ENCODE measurements around the gene TEF. TPM values are rescaled to one million over a fixed set of nuclear protein-coding genes. Genes with fewer than 3 reads are reported as not detected.

The TEF gene
- total and polyA plus RNA-seq, 2 experiments from 2014 or later, result 4.0 to 21.1 TPM

- peaks cover 7% of the 10 kb centered on the region for H3K4me1 ChIP-seq (ENCODE audit: low read depth)
- peak overlapping the region; percentile 85 for H3K27ac ChIP-seq
- TF ChIP-seq CTCF (IDR thresholded peaks at IDR 0.05; ENCODE audit: low read depth, low read length), result no peak
- no peaks in the 10 kb centered on the region for H3K9me3 ChIP-seq (ENCODE audit: low read depth)
- peaks cover 21% of the 10 kb centered on the region for H3K36me3 ChIP-seq
- no peaks in the 10 kb centered on the region for H3K27me3 ChIP-seq
- no peak for DNase-seq (ENCODE audit: low read depth in 1 of 2, low spot score in 1 of 2)
- H3K4me3 ChIP-seq, result no peak overlapping the region
These were observed 22.4 kb upstream of the TEF start for GRCh38 chr22:41359376-41359775.

GRCh38 chr22:41360126-41360525 is 21.6 kb upstream of the TEF start:
- H3K36me3 ChIP-seq, result peaks cover 21% of the 10 kb centered on the region
- no peak for TF ChIP-seq CTCF (IDR thresholded peaks at IDR 0.05; ENCODE audit: low read depth, low read length)
- peaks cover 7% of the 10 kb centered on the region for H3K4me1 ChIP-seq (ENCODE audit: low read depth)
- H3K4me3 ChIP-seq, result no peak overlapping the region
- H3K27me3 ChIP-seq, result no peaks in the 10 kb centered on the region
- peak overlapping the region; percentile 85 for H3K27ac ChIP-seq
- no peaks in the 10 kb centered on the region for H3K9me3 ChIP-seq (ENCODE audit: low read depth)
- peak in 1 of 2 donors; percentile 74 for DNase-seq (ENCODE audit: low read depth in 1 of 2, low spot score in 1 of 2)

GRCh38 chr22:41361716-41362310 is 19.9 kb upstream of the TEF start:
- H3K36me3 ChIP-seq, result peaks cover 11% of the 10 kb centered on the region
- H3K27ac ChIP-seq, result no peak overlapping the region
- peaks cover 7% of the 10 kb centered on the region for H3K4me1 ChIP-seq (ENCODE audit: low read depth)
- DNase-seq (ENCODE audit: low read depth in 1 of 2, low spot score in 1 of 2), result peak in 1 of 2 donors; percentile 20
- no peaks in the 10 kb centered on the region for H3K9me3 ChIP-seq (ENCODE audit: low read depth)
- no peak overlapping the region for H3K4me3 ChIP-seq
- H3K27me3 ChIP-seq, result no peaks in the 10 kb centered on the region
- no peak for TF ChIP-seq CTCF (IDR thresholded peaks at IDR 0.05; ENCODE audit: low read depth, low read length)

GRCh38 chr22:41362615-41363014 is 19.1 kb upstream of the TEF start:
- no peak for DNase-seq (ENCODE audit: low read depth in 1 of 2, low spot score in 1 of 2)
- TF ChIP-seq CTCF (IDR thresholded peaks at IDR 0.05; ENCODE audit: low read depth, low read length), result no peak

GRCh38 chr22:41364233-41364632 is 17.5 kb upstream of the TEF start:
- Histone ChIP-seq H3K9me3 (ENCODE audit: low read depth) (no peaks in the 10 kb centered on the region), H3K27ac (no peak overlapping the region), H3K27me3 (no peaks in the 10 kb centered on the region), H3K36me3 (no peaks in the 10 kb centered on the region), H3K4me1 (ENCODE audit: low read depth) (peaks cover 16% of the 10 kb centered on the region), H3K4me3 (no peak overlapping the region)
- no peak for TF ChIP-seq CTCF (IDR thresholded peaks at IDR 0.05; ENCODE audit: low read depth, low read length)
- no peak for DNase-seq (ENCODE audit: low read depth in 1 of 2, low spot score in 1 of 2)

More at GRCh38 chr22:41362615-41363014, 19.1 kb upstream of the TEF start:
- Histone ChIP-seq H3K36me3 (peaks cover 4% of the 10 kb centered on the region), H3K4me3 (no peak overlapping the region), H3K27ac (no peak overlapping the region), H3K4me1 (ENCODE audit: low read depth) (peaks cover 15% of the 10 kb centered on the region), H3K27me3 (no peaks in the 10 kb centered on the region), H3K9me3 (ENCODE audit: low read depth) (no peaks in the 10 kb centered on the region)

Data from cardiac muscle cell (in vitro differentiated cells and primary cell).